ENCODE measurements around the gene NUP93. TPM values are rescaled to one million over a fixed set of nuclear protein-coding genes. Genes with fewer than 3 reads are reported as not detected.

NUP93 gene
- total and polyA plus RNA-seq, 9 of the 15 experiments (the other 6 are each of a cell fraction or from before 2014, with no cell fraction given), result 92.0 to 162 (median 121) TPM

- TF ChIP-seq TFE3 (CRISPR knock-in tag; IDR thresholded peaks at IDR 0.05) (no peak), HDAC8 (tag; IDR thresholded peaks at IDR 0.05) (no peak), TFAM (CRISPR knock-in tag; conservative IDR thresholded peaks at IDR 0.05) (no peak), PTBP1 (IDR thresholded peaks at IDR 0.05; ENCODE audit: low read depth, low read length) (0 out of 2 replicates have a peak, but pooled peaks have one; percentile 75), MAZ (CRISPR knock-in tag; conservative IDR thresholded peaks at IDR 0.05 in 1 of 2, IDR thresholded peaks at IDR 0.05 in 1 of 2) (no peak), ESRRA (IDR thresholded peaks at IDR 0.05; ENCODE audit: borderline replicate concordance, low read depth) (peak; percentile 28; the same call in 1 of the 2 replicates), ZNF318 (IDR thresholded peaks at IDR 0.05; ENCODE audit: borderline replicate concordance in 1 of 2, low read depth in 1 of 2) (no peak), ZZZ3 (IDR thresholded peaks at IDR 0.05) (no peak), ZBTB7A (IDR thresholded peaks at IDR 0.05; ENCODE audit: borderline replicate concordance, control insufficient read depth, low read depth, low read length) (no peak), MEF2D (tag; conservative IDR thresholded peaks at IDR 0.05; ENCODE audit: low read depth) (no peak), SMARCE1 (IDR thresholded peaks at IDR 0.05) (no peak), FOXK2 (conservative IDR thresholded peaks at IDR 0.05 in 1 of 2, IDR thresholded peaks at IDR 0.05 in 1 of 2; ENCODE audit: low read depth in 2 of 2) (no peak), PHF21A (IDR thresholded peaks at IDR 0.05; ENCODE audit: borderline replicate concordance, low read depth) (no peak), DMBX1 (CRISPR knock-in tag; IDR thresholded peaks at IDR 0.05; ENCODE audit: borderline replicate concordance) (no peak), MEIS2 (IDR thresholded peaks at IDR 0.05; ENCODE audit: partially characterized antibody) (no peak), HMBOX1 (IDR thresholded peaks at IDR 0.05) (no peak), ZNF408 (CRISPR knock-in tag; IDR thresholded peaks at IDR 0.05; ENCODE audit: low read depth) (no peak)
These were observed 155.7 kb downstream of the NUP93 start (continued) for GRCh38 chr16:56885446-56886162.

Measured in K562 (cell line).